ENCODE measurements around the gene MLLT3.

The MLLT3 gene

GRCh38 chr9:20409321-20410092 lies 212.8 kb downstream of the MLLT3 start:
- no peak for DNase-seq (ENCODE audit: low read depth)

- DNase-seq (ENCODE audit: low read depth): no peak
Measured at GRCh38 chr9:20408513-20408912, 213.8 kb downstream of the MLLT3 start.

- DNase-seq (ENCODE audit: low read depth): no peak
Measured at GRCh38 chr9:20407013-20407412, 215.3 kb downstream of the MLLT3 start.

GRCh38 chr9:20406344-20406743 lies 216.0 kb downstream of the MLLT3 start:
- no peak for DNase-seq (ENCODE audit: low read depth)

GRCh38 chr9:20405616-20406015 lies 216.7 kb downstream of the MLLT3 start:
- no peak for DNase-seq (ENCODE audit: low read depth)

GRCh38 chr9:20405078-20405477 lies 217.2 kb downstream of the MLLT3 start:
- DNase-seq (ENCODE audit: low read depth): peak; percentile 4

GRCh38 chr9:20404192-20404813 lies 218.0 kb downstream of the MLLT3 start:
- DNase-seq (ENCODE audit: low read depth): no peak

GRCh38 chr9:20403346-20403745 lies 219.0 kb downstream of the MLLT3 start:
- DNase-seq (ENCODE audit: low read depth): no peak

GRCh38 chr9:20402273-20402875 lies 219.9 kb downstream of the MLLT3 start:
- DNase-seq (ENCODE audit: low read depth): no peak

GRCh38 chr9:20398536-20399338 lies 223.6 kb downstream of the MLLT3 start:
- DNase-seq (ENCODE audit: low read depth): no peak

- DNase-seq (ENCODE audit: low read depth): no peak
Measured at GRCh38 chr9:20397348-20397747, 225.0 kb downstream of the MLLT3 start.

GRCh38 chr9:20396509-20396908 lies 225.8 kb downstream of the MLLT3 start:
- DNase-seq (ENCODE audit: low read depth): no peak

GRCh38 chr9:20395651-20396050 lies 226.6 kb downstream of the MLLT3 start:
- no peak for DNase-seq (ENCODE audit: low read depth)

- DNase-seq (ENCODE audit: low read depth): no peak
Measured at GRCh38 chr9:20394969-20395368, 227.3 kb downstream of the MLLT3 start.

GRCh38 chr9:20391208-20391607 lies 231.1 kb downstream of the MLLT3 start:
- DNase-seq (ENCODE audit: low read depth): no peak

- no peak for DNase-seq (ENCODE audit: low read depth)
Measured at GRCh38 chr9:20390400-20390799, 231.9 kb downstream of the MLLT3 start.

GRCh38 chr9:20387062-20387461 lies 235.2 kb downstream of the MLLT3 start:
- no peak for DNase-seq (ENCODE audit: low read depth)

- DNase-seq (ENCODE audit: low read depth): no peak
Measured at GRCh38 chr9:20384642-20385041, 237.7 kb downstream of the MLLT3 start.

GRCh38 chr9:20382460-20383071 lies 239.7 kb downstream of the MLLT3 start:
- peak; percentile 1 for DNase-seq (ENCODE audit: low read depth)

- DNase-seq (ENCODE audit: low read depth): no peak
Measured at GRCh38 chr9:20380546-20380945, 241.8 kb downstream of the MLLT3 start.

GRCh38 chr9:20379804-20380225 lies 242.5 kb downstream of the MLLT3 start:
- no peak for DNase-seq (ENCODE audit: low read depth)

- DNase-seq (ENCODE audit: low read depth): no peak
Measured at GRCh38 chr9:20378851-20379250, 243.4 kb downstream of the MLLT3 start.
